Measurements from ENCODE around the gene RYR2.

- TF ChIP-seq POLR2A (IDR thresholded peaks at IDR 0.05) (no peak), CTCF (IDR thresholded peaks at IDR 0.05) (no peak), POLR2AphosphoS5 (IDR thresholded peaks at IDR 0.05) (no peak)
Measured at GRCh38 chr1:237000191-237000590, 41.8 kb upstream of the RYR2 start.

Measured in breast epithelium (tissue), 3 donors.